Activated T-cell treated with anti-CD3 and anti-CD28 coated beads, Interleukin-2, amount 50 U/mL, for 4 hours (primary cell): ENCODE data around the gene PIP4K2A. TPM values are rescaled to one million over a fixed set of nuclear protein-coding genes. Genes with fewer than 3 reads are reported as not detected.
A peak's percentile ranks its signal among the peaks of the same experiment; 100 is the strongest.
"Not testable (repeated sequence)": the region's sequence is repeated elsewhere in the genome, so short reads cannot be mapped to it uniquely, and the experiment has no call there.

Experiments
- ATAC-seq, 2 donors: fragments of 200-7000 bp; cut with Tn5 transposase; one replicate each; pipeline ENCODE4 v1.10.0; 2021
- DNase-seq: peaks from one replicate; pipeline ENCODE4 v3.0.0-alpha.2; 2020
- H3K27me3 Mint-ChIP-seq: one replicate; pipeline ENCODE4 v1.8.0; 2021; ENCODE audit warnings: low read depth, mixed read lengths
- H3K36me3 Mint-ChIP-seq: one replicate; pipeline ENCODE4 v1.8.0; 2022; ENCODE audit warnings: mixed read lengths; ENCODE audit not compliant: insufficient read depth
- H3K4me1 Mint-ChIP-seq: one replicate; pipeline ENCODE4 v1.8.0; 2021; ENCODE audit warnings: low read depth, mixed read lengths
- H3K4me3 Mint-ChIP-seq: one replicate; pipeline ENCODE4 v1.8.0; 2021; ENCODE audit warnings: mild to moderate bottlenecking, moderate library complexity, mixed read lengths
- H3K9me3 Mint-ChIP-seq: one replicate; pipeline ENCODE4 v1.8.0; 2021; ENCODE audit warnings: mixed read lengths
- total RNA-seq, 3 donors: library from RNA; stranded (reverse); gene quantifications; one replicate each; pipeline ENCODE4 v1.2.1, GENCODE V29; 2021

Gene PIP4K2A
- total RNA-seq, 3 donors from 2014 or later: 64.3 to 79.2 (median 78.1) TPM

DNA sequence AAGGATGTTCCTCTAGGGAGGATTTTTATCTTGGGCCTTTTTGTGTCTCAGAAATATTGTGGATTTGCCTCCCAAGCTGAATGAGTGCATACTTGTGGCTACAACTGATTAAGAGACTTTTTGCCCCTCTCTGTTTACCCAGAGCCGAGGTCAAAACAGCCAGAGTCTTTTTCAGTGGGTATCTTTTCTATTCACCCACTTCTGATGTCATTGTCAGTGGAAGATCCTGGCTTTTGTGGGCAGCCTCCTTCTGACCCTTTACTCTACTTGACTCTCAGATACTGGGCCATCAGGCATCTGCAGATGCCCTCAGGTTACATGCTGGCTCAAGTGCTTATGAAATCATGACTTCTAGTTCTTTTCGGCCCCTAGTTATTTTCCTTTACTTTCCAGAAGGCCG is 19.6 kb upstream of the PIP4K2A start:
- Mint-ChIP-seq H3K4me1 (no peaks in the 10 kb centered on the region), H3K27me3 (no peaks in the 10 kb centered on the region), H3K36me3 (no peaks in the 10 kb centered on the region), H3K9me3 (no peaks in the 10 kb centered on the region), H3K4me3 (no peak overlapping the region)
- DNase-seq: no peak
- no peak for ATAC-seq

DNA sequence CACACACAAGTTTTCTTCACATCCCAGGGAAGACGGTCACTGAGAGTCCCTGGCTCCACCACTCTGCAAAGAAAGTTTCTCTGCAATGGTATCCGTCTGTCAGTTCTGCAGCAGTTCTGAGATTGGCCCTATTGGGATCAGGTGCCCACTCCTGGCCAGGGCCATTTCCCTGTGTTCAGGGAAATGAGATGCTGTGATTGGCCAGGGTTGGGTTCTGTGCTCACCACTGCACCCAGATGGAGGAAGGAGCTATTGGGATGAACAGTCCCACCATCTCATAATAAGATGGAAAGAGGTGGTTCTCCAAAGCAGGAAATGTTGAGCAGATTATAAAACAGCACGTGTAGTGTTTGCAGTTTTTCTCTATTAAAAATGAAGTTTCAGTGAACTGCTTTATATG is 13.3 kb upstream of the PIP4K2A start:
- ATAC-seq: no peak
- Mint-ChIP-seq H3K36me3 (no peaks in the 10 kb centered on the region), H3K4me1 (peaks cover 5% of the 10 kb centered on the region), H3K9me3 (no peaks in the 10 kb centered on the region), H3K4me3 (no peak overlapping the region), H3K27me3 (no peaks in the 10 kb centered on the region)
- no peak for DNase-seq

DNA sequence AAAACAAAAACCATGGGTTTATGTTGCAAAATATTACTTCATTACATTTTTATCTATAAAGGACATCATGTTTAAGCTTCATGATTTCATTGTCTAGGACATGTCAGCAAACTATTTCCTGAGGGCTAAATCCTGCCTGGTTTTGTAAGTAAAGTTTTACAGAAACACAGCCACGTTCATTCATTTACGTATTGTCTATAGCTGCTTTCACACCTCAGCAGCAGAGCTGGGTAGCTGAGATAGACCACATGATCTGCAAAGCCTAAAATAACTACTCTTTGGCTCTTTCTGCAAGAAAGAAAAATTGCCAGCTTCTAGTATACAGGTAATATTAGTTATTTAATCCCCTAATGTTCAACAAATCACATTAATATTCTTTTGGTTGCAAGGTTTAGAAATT is 12.7 kb upstream of the PIP4K2A start:
- ATAC-seq (no peak), DNase-seq (no peak)
- H3K4me3 Mint-ChIP-seq: no peak overlapping the region
- H3K9me3 Mint-ChIP-seq: no peaks in the 10 kb centered on the region
- peaks cover 5% of the 10 kb centered on the region for H3K4me1 Mint-ChIP-seq
- no peaks in the 10 kb centered on the region for H3K27me3 Mint-ChIP-seq
- H3K36me3 Mint-ChIP-seq: no peaks in the 10 kb centered on the region

DNA sequence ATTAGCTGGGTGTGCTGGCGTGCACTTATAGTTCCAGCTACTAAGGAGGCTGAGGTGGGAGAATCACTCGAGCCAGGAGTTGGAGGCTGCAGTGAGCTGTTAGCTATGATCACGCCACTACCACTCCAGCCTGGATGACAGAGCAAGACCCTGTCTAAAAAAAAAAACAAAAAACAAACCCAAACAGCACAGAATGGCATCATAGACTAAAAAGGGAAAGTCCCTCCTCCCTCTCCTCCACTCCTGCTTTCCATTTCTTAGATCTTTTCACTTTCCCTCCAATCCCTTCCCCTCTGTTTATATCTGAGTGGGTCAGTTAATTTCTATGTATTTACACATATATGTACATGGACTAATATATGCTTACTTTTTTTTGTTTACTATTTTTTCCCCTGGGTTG is 10.4 kb upstream of the PIP4K2A start:
- Mint-ChIP-seq H3K4me1 (peaks cover 6% of the 10 kb centered on the region), H3K27me3 (no peaks in the 10 kb centered on the region), H3K4me3 (no peak overlapping the region), H3K36me3 (no peaks in the 10 kb centered on the region), H3K9me3 (no peaks in the 10 kb centered on the region)
- ATAC-seq (peak in 1 of 2 donors; percentile 52), DNase-seq (no peak)

DNA sequence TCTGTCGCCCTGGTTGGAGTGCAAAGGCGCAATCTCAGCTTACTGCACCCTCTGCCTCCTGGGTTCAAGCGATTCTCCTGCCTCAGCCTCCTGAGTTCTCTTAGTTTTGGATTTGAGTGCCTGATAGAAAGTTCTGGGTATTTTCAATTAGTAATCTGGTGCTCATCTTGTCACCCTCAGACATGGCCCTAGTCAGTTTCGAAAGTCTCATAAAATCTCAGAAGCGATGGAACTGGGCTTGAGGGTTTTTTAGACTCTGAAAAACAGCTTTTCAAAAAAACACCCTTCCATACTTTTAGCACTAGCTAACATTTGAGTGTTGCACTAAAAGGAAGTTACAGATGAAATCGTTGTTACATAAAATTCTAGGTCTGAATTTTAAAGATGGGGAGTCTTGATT is 9.4 kb upstream of the PIP4K2A start:
- Mint-ChIP-seq H3K4me1 (peaks cover 6% of the 10 kb centered on the region), H3K9me3 (no peaks in the 10 kb centered on the region), H3K36me3 (no peaks in the 10 kb centered on the region), H3K4me3 (no peak overlapping the region), H3K27me3 (no peaks in the 10 kb centered on the region)
- ATAC-seq (no peak), DNase-seq (no peak)

DNA sequence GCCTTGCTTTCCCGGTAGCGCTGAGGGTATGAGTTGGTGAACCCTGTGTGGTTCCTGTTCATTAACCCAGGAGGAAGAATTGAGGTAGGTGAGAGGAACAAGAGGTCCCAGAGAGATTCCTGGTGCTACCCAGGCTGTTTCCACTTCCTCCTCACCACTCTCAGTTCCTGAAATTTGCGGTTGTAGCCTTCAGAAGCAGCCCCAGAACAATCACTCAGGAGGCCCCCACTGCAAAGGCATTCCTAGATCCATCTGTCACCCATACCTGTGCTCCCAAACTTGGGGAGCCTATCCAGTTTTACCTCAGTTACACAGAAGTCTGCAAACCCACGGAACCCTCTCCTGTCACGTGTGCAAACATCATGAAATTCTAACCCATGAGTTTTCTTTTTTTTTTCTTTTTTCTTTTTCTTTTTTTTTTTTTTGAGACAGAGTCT is 9.0 kb upstream of the PIP4K2A start:
- no peak overlapping the region for H3K4me3 Mint-ChIP-seq

DNA sequence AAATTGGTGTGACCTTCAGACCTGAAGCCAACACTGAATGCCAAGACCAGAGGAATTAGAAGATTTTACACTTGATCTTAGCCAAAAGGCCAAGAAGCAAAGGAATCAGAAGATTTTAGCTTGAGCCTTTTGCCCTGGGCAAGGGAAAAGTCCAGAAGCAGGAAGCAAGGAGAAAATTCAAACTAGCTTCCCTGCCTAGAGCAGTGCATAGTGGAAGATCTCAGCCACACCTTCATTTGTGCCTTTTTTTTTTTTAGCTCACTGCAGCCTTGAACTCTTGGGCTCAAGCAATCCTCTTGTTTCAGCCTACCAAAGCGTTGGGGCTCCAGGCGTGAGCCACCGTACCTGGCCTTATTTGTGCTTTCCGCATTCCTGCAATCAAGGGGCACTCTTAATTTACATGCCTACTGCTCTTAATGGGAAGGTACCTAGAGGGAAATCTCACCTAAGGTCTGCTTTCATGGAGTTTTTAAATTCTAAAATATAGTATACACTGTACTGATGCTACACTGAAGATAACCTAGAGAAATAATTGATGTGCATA is 8.3 kb upstream of the PIP4K2A start:
- ATAC-seq: no peak
- DNase-seq: no peak
- no peaks in the 10 kb centered on the region for H3K36me3 Mint-ChIP-seq
- H3K4me3 Mint-ChIP-seq: no peak overlapping the region
- H3K4me1 Mint-ChIP-seq: peaks cover 6% of the 10 kb centered on the region
- H3K9me3 Mint-ChIP-seq: no peaks in the 10 kb centered on the region
- no peaks in the 10 kb centered on the region for H3K27me3 Mint-ChIP-seq

More for the DNA sequence above, 9.0 kb upstream of the PIP4K2A start:
- H3K9me3 Mint-ChIP-seq: no peaks in the 10 kb centered on the region
- peaks cover 6% of the 10 kb centered on the region for H3K4me1 Mint-ChIP-seq
- ATAC-seq (peak in 1 of 2 donors; percentile 23), DNase-seq (no peak)
- H3K36me3 Mint-ChIP-seq: no peaks in the 10 kb centered on the region
- no peaks in the 10 kb centered on the region for H3K27me3 Mint-ChIP-seq

DNA sequence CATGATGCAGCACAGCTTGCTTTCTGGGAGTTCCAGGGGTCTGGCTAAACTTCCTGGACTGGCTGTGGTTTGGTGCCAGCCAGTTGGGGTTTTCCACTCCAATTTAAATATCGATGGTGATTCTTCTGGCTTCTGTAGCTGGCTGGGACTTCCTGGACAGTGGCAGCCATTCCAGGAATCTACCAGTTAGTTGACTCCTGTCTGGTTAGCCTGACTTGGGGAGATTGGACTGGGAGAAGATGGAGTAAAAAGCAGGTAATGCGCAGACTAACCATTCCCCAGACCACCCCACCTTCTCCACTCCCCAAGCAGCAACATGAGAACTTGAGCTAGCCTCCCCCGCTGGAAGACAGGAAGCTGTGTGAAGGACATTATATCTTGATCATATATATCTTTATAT is 6.3 kb upstream of the PIP4K2A start:
- peaks cover 6% of the 10 kb centered on the region for H3K4me1 Mint-ChIP-seq

DNA sequence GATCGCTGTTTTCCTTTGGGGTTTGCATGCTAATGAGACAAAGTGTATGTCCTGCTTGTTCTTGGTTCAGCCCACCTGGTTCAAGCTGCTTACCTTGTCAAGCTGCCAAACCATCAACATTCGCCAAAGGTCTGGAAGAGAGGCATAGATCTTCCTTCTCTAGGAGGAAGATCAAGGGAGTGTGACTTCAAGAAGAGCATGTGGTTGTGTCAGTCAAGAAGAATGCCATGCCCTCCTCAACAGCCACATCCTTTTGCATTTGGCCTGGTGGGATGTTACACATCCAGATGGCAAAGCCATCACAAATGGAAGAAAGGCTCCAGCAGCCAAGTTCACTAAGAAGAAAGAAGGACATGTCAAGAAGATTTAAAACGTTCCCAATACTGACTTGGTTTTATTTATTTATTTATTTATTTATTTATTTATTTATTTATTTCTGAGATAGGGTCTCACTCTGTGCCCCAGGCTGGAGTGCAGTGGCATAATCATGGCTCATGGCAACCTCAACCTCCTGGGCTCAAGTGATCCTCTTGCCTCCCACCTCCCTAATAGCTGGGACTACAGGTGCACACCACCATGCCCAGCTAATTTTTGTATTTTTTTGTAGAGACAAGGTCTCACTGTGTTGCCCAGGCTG is 5.1 kb upstream of the PIP4K2A start:
- H3K36me3 Mint-ChIP-seq: no peaks in the 10 kb centered on the region
- DNase-seq (no peak), ATAC-seq (no peak)
- no peaks in the 10 kb centered on the region for H3K9me3 Mint-ChIP-seq
- H3K4me3 Mint-ChIP-seq: no peak overlapping the region
- H3K4me1 Mint-ChIP-seq: peaks cover 11% of the 10 kb centered on the region
- H3K27me3 Mint-ChIP-seq: no peaks in the 10 kb centered on the region

More for the DNA sequence above, 6.3 kb upstream of the PIP4K2A start:
- H3K36me3 Mint-ChIP-seq: no peaks in the 10 kb centered on the region
- no peak overlapping the region for H3K4me3 Mint-ChIP-seq
- DNase-seq: no peak
- ATAC-seq: no peak
- no peaks in the 10 kb centered on the region for H3K9me3 Mint-ChIP-seq
- no peaks in the 10 kb centered on the region for H3K27me3 Mint-ChIP-seq

DNA sequence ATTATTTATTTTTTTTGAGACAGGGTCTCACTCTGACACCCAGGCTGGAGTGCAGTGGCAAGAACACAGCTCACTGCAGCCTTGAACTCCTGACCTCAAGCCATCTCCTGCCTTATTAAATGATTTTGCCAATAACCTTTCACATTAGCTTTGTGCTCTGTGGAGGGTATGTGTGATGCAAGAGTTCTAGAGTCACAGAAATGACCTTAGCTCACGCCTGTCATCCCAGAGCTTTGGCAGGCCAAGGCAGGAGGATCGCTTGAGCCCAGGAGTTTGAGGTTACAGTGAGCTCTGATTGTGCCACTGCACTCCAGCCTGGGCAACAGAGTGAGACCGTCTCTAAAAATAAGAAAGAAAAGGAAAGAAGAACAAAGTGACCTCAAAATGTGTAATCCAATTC is 4.3 kb upstream of the PIP4K2A start:
- not testable (repeated sequence) for H3K4me3 Mint-ChIP-seq, H3K36me3 Mint-ChIP-seq, H3K9me3 Mint-ChIP-seq, H3K4me1 Mint-ChIP-seq, DNase-seq, ATAC-seq, H3K27me3 Mint-ChIP-seq

DNA sequence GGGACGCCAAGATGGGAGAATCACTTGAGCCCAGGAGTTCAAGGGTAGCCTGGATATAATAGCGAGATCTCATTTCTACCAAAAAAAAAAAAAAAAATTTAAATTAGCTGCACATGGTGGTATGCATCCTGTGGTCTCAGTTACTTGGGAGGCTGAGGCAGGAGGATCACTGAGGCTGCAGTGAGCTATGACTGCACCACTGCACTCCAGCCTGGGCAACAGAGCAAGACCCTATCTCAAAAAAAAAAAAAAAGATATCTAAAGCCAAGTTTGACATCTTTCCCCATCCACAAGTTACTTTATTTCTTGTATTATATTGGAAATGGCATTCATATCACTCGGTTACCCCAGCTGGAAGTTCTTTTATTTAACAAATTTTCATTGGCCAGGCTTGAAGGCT is 3.4 kb upstream of the PIP4K2A start:
- no peaks in the 10 kb centered on the region for H3K36me3 Mint-ChIP-seq
- DNase-seq (no peak), ATAC-seq (no peak)
- no peaks in the 10 kb centered on the region for H3K27me3 Mint-ChIP-seq
- H3K4me3 Mint-ChIP-seq: no peak overlapping the region
- peaks cover 6% of the 10 kb centered on the region for H3K4me1 Mint-ChIP-seq
- no peaks in the 10 kb centered on the region for H3K9me3 Mint-ChIP-seq

DNA sequence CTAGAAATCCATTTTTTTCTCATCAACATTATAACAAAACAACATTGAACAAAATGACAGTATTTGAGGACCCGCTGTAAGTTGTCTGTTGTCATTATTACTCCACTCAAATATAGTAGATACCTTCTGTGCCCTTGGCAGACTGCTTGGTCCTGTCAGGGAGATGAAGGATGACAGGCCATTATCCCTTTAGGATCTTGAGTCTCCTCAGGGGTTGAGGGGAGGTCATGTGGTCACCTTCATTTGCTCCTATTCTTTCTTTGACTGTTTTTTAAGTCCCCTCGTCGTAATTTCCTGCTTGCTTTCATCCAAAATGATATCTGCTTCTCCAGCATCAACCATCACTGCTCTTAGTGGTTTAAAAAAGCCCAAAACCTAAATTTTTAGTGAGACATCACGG is 2.6 kb upstream of the PIP4K2A start:
- no peaks in the 10 kb centered on the region for H3K9me3 Mint-ChIP-seq
- DNase-seq: no peak
- no peaks in the 10 kb centered on the region for H3K27me3 Mint-ChIP-seq
- peaks cover 10% of the 10 kb centered on the region for H3K4me1 Mint-ChIP-seq
- no peaks in the 10 kb centered on the region for H3K36me3 Mint-ChIP-seq
- ATAC-seq: no peak
- H3K4me3 Mint-ChIP-seq: no peak overlapping the region

DNA sequence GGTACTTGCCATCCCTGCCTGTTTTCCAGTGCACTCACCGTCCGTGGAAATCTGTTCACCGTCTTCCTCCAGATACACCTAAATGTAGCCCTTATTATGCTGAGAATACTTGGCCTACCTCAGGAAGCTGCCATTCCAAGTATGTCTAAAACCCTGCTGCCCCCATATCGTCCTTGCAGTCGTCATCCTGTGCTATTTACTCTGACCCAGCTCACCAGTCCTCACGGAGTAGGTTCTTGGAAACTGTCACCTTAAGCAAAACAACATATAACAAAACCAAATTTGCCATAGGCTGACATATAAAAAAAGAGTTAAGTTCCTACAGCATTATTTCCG is 880 bp upstream of the PIP4K2A start:
- Mint-ChIP-seq H3K9me3 (no peaks in the 10 kb centered on the region), H3K27me3 (no peaks in the 10 kb centered on the region), H3K4me1 (peaks cover 23% of the 10 kb centered on the region), H3K36me3 (no peaks in the 10 kb centered on the region), H3K4me3 (peak overlapping the region; percentile 73)
- DNase-seq (no peak), ATAC-seq (no peak)

DNA sequence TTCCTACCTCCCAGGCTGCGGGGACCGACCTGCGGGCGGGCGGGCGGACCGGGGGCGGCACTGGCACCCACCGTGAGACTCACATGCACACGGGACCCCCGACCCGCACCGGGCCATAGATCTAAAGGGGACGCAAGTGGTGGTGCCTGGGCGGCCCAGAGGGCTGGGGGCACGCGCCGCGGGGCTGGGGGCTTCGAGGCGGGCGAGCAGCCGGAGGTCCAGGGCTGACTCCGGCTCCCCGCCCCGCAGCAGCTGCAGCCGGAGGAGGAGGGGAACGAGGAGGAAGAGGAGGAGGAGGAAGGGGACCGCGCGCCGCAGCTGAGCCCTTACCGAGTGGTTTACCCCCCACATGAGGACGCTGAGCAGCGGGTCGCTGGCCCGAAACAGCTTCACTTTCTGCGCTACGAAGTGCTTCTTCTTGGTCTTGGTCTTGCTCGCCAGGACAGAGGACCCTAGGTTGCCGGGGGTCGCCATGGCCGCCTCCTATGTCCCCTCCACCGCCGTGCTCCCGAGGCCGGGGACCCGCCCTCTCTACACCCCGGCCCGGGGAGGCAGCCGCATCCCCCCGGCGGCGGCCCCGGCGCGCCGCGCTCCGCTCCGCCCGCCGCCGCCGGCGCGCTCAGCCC is 412 bp downstream of the PIP4K2A start:
- Mint-ChIP-seq H3K27me3 (no peaks in the 10 kb centered on the region), H3K4me3 (peak overlapping the region; percentile 90), H3K36me3 (peaks cover 4% of the 10 kb centered on the region), H3K4me1 (peaks cover 36% of the 10 kb centered on the region), H3K9me3 (no peaks in the 10 kb centered on the region)
- ATAC-seq (peak; percentile 27 to 41), DNase-seq (peak; percentile 37)
